ENCODE measurements around the gene MYO1D.

Gene MYO1D

DNA sequence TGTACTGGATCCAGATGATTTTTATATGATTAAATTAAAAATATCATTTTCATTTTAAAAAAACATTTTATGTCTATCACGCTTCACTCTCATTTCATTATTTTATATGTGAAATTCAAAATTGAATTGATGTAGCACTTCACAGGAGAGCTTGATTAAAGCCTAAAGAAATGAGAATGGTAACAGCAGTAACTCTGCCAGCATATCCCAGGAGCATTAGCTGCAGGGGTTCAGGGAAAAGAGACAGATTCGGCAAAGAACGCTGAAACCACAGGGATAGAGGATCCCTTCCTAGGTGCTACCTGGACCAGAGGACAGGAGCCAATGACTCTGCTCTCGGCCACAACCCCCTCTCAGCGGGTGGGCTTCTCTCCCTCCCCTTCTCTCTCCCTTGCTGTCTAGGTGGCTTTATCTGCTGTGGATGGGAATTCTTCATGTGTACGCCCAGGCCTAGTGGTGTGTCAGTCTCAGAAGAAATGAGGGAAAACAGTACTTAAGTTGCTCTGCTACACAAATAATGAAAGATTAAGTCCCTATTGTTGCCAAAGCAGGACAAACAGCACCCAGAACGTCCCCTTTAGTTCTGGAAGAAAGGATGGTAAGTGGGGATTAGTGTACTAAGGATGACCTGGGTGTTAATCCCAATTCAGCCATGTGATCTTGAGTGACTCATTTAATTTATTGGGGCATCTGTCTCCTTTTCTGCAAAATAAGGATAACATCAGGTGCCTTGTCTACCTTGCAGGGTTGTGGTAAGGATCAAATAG, 266.9 kb downstream of the MYO1D start:
- DNase-seq = no peak

DNA sequence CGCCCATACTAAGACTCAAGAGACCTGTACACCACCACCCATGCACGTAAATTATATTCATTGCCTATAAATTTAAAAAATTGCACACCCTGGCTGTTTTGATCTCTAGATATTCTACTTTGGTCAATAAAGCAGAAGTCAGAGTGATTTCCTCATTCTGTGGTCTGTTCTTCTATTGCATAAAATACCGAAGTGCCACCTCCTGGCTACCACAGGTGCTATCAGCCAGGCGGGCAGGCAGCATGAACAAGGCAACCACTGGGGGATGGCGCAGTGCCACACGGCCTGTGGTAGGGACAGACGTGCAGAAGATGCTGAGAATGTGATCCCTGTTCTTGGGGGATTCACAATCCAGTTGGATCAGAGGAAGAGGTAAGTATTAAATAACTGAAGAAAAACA, 267.8 kb downstream of the MYO1D start:
- no peak for DNase-seq

DNA sequence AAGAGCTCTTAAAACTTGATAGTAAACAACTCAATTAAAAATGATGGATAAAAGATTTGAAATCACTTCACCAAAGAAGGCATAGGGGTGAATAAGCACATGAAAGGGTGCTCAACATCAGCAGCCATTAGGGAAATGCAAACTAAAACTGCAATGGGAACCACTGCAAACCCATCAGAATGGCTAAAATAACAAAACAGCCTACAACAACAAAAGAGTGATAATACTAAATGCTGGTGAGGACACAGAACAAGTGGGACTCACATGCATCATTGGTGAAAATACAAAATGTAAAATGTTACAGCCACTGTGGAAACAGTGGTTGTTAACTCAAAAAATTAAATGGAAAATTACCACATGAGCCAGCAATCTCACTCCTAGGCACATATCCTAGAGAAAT, 268.7 kb downstream of the MYO1D start:
- DNase-seq = no peak

DNA sequence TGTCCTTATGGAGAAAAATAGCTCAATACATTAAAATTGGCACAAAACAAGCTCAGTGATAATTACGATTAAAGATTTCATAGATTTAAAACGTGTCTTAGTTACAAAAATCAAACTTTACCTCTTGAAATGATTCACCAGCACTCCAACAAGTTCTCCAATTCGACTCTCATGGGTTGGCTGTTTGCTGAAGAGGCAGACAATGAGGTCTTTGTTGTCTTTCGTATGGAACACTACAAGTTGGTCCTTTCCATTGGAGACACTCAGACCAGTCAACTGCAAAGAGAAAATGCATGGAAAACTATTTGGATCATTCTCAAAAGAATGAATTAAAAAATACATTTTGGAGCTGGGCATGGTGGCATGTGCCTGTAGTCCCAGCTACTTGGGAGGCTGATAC, 272.0 kb downstream of the MYO1D start:
- DNase-seq = no peak

DNA sequence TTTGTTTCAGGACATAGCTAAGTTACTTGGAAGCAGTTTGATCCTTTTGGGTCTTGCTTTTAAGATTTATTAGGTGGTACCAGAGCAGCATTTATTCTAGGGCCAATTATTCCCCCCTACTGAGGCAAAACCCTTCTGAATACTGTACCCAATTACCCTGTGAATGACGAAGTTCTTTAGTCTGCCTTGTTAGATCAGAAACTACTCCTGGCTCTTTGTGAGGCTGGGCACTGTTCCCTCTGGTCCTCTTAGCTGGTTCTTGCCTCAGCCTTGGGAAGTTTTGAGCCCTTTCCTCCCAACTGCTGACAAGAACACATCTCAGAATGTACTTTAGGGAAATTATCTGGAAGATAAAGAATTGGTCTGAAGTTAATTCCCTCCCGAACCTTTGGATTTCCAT, 274.5 kb downstream of the MYO1D start:
- no peak for DNase-seq

DNA sequence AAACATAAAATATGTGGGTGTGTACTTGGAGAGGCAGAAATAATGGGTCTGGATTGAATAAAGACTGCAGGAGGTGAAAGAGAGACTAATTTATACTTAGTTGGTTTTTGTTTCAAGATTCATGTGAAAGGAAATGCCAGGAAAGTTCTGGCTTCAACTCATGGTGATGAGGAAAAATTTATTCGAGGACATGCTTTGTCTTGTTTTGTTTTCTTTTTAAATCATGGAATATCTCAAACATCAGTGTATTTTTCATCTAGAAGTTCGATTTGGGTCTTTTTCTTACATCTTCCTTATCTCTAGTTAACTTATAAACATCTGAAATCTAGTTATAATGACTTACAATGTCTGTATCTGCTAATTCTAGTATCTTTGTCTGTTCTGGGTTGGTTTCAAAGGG, 275.1 kb downstream of the MYO1D start:
- DNase-seq = no peak

DNA sequence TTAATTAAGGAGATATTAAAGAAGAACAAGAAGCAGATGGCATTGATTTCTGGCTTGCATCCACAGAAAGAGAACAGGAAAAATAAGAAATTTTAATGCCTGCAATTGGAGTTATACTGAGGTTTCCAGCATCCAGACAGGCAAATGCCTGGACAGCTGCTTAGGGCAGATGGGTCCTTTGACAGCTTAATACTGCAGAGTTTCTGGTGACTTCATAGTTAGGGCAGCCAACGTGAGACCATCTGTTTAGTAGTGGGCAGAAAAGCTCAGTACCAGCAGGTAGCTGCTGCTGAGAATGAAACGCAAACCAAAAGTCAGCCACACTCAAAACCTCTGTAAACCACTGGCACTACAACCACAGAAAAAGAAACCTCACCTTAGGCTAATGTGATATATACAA, 280.3 kb downstream of the MYO1D start:
- no peak for DNase-seq

DNA sequence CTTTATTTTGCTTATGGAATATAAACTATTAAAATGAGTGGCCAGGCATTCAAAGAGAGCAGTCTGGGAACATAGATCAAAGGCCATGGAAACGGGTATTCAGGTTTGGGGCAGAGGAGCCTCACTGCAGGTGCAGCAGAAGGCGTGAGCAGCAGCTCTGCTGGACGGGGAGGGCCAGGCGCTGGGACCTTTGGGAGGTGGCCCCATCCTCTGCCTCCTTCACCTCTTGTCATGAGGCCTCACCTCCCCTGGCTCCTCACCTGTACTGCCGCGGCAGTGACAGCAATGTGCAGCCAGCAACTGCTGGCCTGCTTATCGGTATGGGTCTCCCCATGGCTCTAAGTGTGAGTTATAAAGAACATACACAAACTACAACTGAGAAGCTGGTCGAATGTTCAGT, 280.7 kb downstream of the MYO1D start:
- DNase-seq = no peak

DNA sequence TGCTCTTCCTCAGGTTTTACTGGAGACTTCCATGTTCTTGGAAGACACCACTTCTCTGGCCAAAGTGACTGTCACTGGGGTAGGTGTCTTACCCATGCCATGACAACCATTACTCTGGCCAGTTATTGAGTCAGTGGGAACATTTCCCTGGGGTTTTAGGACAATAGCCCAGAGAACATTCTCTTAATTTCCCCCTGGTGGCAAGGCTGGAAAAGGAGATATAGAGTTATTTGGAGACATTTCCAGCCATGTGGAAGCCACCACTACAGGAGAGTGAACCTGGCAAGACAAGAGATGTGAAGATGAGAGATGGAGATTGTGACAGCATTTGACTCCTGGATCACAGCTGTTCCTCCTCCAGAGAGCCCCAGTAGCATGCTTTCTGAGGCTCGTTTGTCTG, 283.9 kb downstream of the MYO1D start:
- DNase-seq = no peak

DNA sequence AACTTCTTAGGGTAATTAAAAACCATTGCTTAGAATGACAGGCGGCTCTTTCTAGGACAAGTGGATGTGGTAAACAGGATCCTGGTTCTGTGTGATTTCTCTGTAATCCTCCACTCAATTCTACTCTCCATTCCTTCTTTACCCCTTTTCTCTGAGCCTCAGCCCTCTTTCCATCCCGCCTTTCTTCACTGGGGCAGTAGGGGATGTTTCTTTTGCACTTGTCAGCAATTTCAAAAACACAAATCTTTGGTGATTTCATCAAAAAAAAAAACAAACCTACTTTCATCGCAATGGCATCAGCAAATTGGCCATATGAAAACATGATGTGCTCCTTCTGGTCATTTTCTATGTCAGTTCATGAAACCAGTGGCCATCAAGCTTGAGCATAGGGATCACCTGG, 285.5 kb downstream of the MYO1D start:
- DNase-seq = no peak

DNA sequence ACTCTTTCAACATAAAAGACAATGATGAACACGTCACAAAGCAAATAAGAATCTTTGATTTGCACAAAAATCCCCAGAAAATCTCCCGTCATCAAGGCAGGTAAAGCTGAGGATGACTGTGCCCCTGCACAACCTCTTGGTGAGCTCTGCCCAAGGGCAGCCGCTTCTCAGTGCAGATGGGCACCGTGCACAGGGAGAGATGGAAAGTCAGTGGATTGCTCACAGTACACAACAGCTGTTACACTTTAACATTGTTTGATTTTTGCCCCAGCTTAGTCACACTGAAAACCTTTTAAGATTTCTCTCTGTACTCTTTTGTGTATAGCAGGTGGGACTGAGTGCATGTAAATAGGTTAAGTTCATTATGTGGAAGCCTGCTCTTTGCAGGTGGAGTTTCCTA, 285.9 kb downstream of the MYO1D start:
- no peak for DNase-seq

DNA sequence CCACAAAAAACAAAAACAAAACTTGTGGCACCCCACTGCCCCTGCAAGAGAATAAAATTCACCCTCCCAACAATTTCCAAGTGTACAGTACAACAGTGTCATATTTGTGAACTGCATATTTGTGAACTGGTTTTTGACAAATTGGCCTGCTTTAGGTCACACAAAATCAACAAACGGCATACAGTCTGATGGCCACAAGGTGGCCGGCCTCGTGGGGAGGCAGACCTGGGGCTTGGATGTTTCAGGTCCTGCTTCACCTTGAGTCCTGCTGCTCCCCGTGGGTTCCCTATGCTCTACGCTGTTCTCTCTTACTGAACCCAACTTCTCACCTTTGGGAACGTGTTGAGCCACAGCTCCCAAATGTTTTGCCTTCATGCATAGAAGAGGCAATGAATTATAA, 287.9 kb downstream of the MYO1D start:
- DNase-seq = no peak

DNA sequence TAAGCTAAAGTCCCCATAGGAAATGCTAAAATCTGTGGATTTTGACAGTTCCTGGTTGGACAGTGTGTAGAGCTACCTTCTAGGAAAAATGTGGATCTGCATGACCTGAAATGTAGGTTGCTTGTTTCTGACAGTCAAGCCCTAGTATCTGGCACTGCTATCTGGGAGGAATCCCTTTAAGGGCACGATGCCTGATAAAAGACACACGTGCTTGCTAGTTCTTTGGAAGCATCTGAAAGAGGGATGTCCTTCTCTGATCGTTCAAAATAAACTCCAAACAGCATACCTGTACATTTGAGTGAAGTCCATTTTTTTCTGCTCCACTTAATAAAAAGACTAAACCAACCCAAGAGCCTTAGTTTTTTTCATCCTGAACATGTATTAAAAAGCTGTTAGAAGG, 288.8 kb downstream of the MYO1D start:
- no peak for DNase-seq

DNA sequence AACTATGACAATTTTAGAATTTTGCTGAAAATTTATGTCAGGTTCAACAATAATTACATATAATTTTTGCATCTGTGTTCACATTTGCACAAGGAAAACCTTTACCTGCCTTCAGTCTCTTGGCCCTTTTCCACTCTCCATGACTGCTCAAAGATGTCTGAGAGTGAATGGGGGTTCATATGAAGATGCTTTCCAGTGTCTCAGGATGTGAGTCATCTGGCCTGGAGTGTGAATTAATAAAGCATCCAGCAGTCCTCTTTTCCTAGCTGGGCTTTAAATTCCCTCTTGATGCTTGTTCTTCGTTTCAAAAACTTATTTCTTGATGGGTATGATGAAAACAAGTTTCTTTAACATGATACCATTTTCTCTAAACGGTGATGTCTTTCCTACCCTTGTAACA, 290.3 kb downstream of the MYO1D start:
- no peak for DNase-seq

DNA sequence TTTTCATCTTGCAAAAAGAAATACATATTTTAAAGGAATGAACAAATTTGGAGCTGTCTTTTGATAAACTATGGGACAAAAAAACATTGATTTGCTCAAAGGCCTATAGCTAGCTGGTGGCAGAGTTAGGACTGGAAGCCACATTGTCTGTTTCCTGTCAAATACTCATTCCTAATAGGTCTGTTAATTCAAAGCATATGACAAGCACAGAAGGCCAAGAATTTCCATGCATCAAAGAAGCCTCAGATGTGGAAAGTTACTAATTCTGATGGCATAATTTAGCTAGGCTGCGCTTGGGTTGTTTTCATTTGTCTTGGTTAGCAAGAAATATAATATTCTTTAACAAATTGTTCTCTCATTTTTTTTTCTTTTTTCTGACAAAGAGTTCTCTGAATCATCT, 292.1 kb downstream of the MYO1D start:
- DNase-seq = no peak

DNA sequence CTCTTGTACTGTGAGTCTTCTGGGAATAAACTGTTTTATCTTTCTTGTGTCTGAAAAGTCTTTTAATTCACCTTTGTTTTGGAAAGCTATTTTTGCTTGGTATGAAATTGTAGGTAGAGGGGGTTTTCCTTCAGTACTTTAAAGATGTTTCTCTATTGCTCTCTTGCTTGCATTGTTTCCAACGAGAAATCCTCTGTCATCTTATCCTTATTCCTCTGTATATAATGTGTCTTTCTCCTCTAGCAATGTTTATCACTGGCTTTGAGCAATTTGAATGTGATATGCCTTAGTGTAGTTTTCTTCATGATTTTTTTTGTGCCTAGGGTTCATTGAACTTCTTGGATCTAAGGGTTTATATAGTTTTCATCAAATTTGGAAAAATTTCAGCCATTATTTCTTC, 293.9 kb downstream of the MYO1D start:
- no peak for DNase-seq

DNA sequence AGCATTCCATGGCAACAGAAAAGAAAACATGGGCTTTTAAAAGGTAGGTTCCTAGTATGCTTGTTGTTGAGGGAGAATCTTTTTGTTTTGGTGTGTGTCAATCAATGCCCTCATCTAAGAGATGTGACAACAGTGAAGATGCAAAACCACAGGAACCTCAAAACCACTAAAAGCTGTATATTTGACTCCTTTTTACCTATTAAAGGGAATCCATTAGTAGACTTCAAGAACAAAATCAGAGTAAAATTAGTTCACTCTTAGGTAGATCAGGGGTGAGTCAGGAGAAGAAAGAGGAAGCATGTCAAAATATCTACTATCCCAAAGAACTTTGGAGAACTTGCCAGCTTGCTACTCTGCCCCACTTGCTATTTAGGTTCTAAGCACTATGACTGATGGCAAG, 301.1 kb downstream of the MYO1D start:
- peak; percentile 1 for DNase-seq

DNA sequence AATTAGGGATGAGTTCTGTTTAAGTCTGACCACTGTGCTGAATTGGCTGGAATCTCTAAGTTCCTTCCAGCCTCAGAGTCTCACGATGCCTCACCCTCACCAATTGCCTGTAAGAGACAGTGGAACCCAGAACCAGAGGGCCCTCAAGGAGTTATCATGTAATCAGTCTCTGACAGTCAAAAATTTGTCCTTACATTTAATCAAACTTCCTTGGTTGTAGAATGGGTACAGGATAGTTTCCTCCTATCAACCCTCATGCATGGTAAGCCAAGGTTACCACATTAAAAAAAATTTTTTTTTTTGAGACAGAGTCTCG, 306.9 kb downstream of the MYO1D start:
- no peak for DNase-seq

DNA sequence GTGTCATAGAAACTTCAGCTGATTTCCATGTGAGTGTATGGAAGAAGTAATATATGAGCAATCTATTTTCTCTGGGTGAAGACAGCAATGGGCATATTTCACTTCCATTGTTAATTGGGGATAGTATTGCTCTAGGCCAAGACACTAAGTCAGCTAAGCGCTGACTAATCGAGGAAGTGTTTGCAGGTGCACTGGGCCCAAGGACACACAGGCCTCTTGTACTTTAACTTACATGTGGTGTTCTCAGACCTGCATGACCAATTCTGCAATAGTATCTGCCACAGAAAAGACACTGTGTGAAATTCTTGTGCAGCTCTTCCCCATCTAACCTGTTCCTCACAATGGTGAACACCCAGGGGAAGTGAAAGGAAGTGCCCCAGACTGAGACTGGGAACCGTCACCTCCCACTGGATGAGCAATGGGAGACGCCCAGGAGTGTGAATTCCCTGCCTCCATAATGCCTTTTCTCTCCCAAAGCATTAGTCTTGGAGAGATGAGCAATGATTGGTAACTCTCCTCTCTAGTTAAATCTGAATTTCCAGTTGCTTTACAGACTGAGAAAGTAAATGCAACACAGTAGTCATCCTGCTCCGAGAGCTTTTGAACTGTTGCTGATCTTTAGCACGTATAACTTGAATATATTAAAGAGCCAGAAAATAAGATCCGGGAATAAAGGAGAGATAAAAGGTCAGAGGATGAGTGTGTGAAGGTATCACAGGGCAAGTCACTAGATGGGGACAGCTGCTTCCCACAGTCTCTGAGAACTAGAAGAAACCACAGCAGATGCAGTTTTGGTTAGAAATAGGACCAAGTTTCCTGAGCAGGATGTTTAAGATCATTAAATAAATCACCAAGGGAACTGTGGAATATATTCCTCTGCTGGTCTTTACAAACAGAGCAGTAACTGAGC, 307.5 kb downstream of the MYO1D start:
- DNase-seq = no peak

DNA sequence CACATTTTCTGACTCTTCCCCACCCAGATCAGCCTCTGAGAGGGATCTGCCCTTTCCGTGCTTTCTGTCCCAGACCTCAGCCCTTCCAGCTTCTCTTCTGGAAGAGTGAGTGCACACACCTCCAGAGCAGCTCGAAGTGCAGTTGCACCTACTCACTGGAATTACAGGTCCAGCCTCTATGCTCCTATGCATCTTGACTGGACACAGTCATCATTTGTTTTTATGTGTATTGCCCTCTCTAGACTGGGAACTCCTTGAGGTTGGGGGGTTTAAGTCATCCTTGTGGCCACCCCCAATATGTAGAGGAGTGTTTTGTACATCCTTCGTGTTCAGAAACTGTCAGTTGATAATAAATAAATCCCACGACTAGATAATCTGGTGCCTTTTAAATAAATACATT, 308.2 kb downstream of the MYO1D start:
- no peak for DNase-seq

DNA sequence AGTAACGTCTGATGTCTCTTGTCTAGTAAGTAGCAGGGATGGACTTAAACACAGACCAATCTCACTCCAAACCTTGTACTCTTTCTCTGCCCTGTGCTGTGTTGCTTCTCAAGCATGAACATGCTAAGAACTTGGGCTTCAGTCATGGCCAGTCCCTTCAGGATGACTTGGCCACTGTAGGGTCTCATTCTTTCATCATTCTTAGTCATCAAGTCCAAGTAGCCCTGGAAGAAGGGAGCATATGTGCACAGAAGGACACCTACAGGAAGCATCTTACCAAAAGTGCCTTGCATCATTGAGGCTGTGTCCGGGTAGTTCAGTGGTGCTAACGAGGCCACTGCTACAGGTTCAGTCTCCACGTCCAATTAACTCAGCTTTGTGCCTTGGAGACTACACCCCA, 309.4 kb downstream of the MYO1D start:
- DNase-seq = no peak

DNA sequence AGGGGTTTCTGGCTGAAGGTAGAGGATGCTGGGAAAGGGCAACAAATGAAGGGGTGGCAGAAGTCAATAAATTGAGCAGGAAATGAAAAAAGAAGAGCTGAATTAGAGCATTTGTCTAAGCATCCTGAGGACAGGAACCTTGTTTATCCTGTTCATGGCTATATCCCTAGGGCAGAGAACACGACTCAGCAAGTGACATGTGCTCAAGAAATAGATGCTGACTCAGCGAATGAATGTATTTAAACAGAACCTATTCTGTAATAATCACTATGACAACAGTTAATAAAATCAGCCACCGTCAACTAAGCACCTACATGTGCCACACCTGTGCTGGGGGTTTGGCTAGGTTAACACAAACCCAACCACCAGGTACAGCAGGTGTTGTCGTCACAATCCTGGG, 309.8 kb downstream of the MYO1D start:
- no peak for DNase-seq

DNA sequence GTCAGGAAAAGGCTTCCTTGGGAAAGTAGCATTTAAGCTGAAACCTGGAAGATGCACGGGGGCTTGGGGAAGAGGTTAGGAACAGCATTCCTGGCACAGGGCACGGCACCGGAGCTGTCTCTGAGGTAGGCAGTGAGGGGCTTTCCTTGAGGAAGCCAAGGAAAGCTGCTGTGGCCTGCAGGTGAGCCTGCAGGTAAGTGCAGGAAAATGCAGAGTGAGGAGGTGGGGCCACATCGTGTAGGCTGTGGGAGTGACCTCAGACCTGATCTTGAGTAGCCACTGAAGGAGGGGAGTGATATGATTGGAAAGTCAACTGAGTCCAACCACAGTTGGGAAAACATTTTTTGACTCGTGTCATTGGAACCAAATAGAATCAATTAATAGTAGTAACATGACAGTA, 310.6 kb downstream of the MYO1D start:
- no peak for DNase-seq

DNA sequence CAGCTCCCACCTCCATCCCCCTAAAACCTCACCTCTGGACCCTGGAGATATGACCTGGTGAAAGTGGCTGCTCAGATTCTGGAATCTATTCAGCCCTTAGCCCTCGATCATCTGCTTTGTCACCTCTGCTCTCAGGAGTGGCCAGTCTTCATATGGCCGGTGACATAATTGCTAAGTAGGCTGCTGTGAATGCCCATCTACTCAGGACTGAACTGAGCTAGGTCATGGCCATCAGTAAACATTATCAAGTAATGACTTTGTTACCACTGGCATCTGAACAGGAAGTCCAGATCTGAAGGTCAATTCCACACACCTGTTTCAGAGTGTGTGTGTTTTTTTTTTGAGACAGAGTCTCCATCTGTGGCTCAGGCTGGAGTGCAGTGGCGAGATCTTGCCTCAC, 311.5 kb downstream of the MYO1D start:
- no peak for DNase-seq

DNA sequence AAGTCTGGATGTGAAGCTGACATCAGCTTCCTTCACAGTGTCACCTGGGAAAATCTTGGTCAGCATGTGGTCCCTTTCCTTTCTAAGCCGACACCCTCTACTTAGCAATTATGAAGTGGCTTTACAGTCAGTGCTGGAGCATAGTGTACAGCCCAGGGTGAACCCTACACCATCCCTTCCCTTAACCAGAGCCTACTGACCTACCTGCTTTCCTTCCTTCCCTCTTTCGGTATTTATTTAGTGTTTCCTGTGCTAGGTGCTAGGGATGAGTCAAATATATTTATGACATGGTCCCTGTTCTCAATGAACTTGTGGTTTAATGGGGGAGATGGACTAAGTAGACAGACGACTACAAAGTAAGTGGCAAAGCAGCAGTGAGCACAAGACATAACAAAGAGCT, 312.6 kb downstream of the MYO1D start:
- no peak for DNase-seq
